Measurements from ENCODE around the gene HSD11B1. TPM values are rescaled to one million over a fixed set of nuclear protein-coding genes. Genes with fewer than 3 reads are reported as not detected.

The HSD11B1 gene
- total RNA-seq, 2 donors from 2014 or later = 9.3 to 29.1 TPM

GRCh38 chr1:209678981-209679539 is 25.6 kb upstream of the HSD11B1 start:
- H3K4me3 ChIP-seq = no peak overlapping the region
- no peaks in the 10 kb centered on the region for H3K36me3 ChIP-seq
- TF ChIP-seq POLR2A (IDR thresholded peaks at IDR 0.05) (no peak), POLR2AphosphoS5 (IDR thresholded peaks at IDR 0.05) (no peak)
- TF ChIP-seq, protein P1, sequence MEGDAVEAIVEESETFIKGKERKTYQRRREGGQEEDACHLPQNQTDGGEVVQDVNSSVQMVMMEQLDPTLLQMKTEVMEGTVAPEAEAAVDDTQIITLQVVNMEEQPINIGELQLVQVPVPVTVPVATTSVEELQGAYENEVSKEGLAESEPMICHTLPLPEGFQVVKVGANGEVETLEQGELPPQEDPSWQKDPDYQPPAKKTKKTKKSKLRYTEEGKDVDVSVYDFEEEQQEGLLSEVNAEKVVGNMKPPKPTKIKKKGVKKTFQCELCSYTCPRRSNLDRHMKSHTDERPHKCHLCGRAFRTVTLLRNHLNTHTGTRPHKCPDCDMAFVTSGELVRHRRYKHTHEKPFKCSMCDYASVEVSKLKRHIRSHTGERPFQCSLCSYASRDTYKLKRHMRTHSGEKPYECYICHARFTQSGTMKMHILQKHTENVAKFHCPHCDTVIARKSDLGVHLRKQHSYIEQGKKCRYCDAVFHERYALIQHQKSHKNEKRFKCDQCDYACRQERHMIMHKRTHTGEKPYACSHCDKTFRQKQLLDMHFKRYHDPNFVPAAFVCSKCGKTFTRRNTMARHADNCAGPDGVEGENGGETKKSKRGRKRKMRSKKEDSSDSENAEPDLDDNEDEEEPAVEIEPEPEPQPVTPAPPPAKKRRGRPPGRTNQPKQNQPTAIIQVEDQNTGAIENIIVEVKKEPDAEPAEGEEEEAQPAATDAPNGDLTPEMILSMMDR (IDR thresholded peaks at IDR 0.05) = no peak
- H3K27ac ChIP-seq = no peak overlapping the region
- H3K27me3 ChIP-seq (replicated peaks; ENCODE audit: insufficient read depth) = no peaks in the 10 kb centered on the region
- WGBS = 96% methylated on average over 4 of the region's 4 CpGs
- intact Hi-C loops (cut with DNase I) = no loop called here
- DNase-seq (ENCODE audit: low spot score) = no peak
- H3K4me1 ChIP-seq (replicated peaks) = no peaks in the 10 kb centered on the region
- no peaks in the 10 kb centered on the region for H3K9me3 ChIP-seq

DNA sequence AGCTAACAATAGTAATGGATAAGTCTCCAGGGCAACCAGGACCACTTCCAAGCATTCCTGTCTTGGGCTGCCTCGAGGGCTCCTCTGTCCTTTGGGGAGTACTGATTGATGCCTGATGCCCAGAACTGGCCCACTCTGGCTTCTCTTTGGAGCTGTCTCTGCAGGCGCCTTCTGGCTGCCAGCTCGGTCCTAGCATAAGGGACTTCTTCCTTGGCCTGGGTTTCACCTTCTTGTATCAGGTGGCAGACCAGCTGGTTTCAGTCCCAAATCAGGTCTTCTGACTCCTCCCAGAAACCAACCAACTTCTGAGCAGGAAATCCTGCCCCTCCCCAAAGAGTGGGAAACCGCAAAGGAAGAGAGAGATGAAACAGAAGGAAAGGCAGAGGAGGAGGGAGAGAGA is 18.8 kb upstream of the HSD11B1 start:
- TF ChIP-seq, protein P1 (IDR thresholded peaks at IDR 0.05) = no peak
- TF ChIP-seq POLR2A (IDR thresholded peaks at IDR 0.05) = no peak
- no peak for TF ChIP-seq POLR2AphosphoS5 (IDR thresholded peaks at IDR 0.05)
- intact Hi-C loops (cut with DNase I) = no loop called here
- 58% methylated on average over 4 of the region's 4 CpGs for WGBS
- no peak overlapping the region for H3K4me3 ChIP-seq
- no peaks in the 10 kb centered on the region for H3K4me1 ChIP-seq (replicated peaks)
- no peaks in the 10 kb centered on the region for H3K36me3 ChIP-seq
- no peaks in the 10 kb centered on the region for H3K27me3 ChIP-seq (replicated peaks; ENCODE audit: insufficient read depth)
- H3K9me3 ChIP-seq = no peaks in the 10 kb centered on the region
- no peak for DNase-seq (ENCODE audit: low spot score)
- no peak overlapping the region for H3K27ac ChIP-seq

- H3K4me3 ChIP-seq = no peak overlapping the region
- no peak for TF ChIP-seq POLR2AphosphoS5 (IDR thresholded peaks at IDR 0.05)
- TF ChIP-seq, protein P1 (IDR thresholded peaks at IDR 0.05) = no peak
- no peak for TF ChIP-seq POLR2A (IDR thresholded peaks at IDR 0.05)
- no peak for DNase-seq (ENCODE audit: low spot score)
- intact Hi-C loops (cut with DNase I) = no loop called here
- H3K36me3 ChIP-seq = no peaks in the 10 kb centered on the region
- no peaks in the 10 kb centered on the region for H3K9me3 ChIP-seq
- H3K27ac ChIP-seq = no peak overlapping the region
- no peaks in the 10 kb centered on the region for H3K4me1 ChIP-seq (replicated peaks)
- WGBS = 67% methylated on average over 4 of the region's 4 CpGs
- H3K27me3 ChIP-seq (replicated peaks; ENCODE audit: insufficient read depth) = no peaks in the 10 kb centered on the region
Observed at GRCh38 chr1:209686322-209686721, 18.3 kb upstream of the HSD11B1 start.

GRCh38 chr1:209688746-209689234 is 15.9 kb upstream of the HSD11B1 start:
- Histone ChIP-seq H3K27ac (no peak overlapping the region), H3K36me3 (no peaks in the 10 kb centered on the region), H3K9me3 (no peaks in the 10 kb centered on the region), H3K27me3 (replicated peaks; ENCODE audit: insufficient read depth) (no peaks in the 10 kb centered on the region), H3K4me3 (no peak overlapping the region), H3K4me1 (replicated peaks) (no peaks in the 10 kb centered on the region)
- 55% methylated on average over 1 of the region's 1 CpG for WGBS
- TF ChIP-seq, protein P1 (IDR thresholded peaks at IDR 0.05) = no peak
- TF ChIP-seq POLR2AphosphoS5 (IDR thresholded peaks at IDR 0.05) (no peak), POLR2A (IDR thresholded peaks at IDR 0.05) (no peak)
- intact Hi-C loops (cut with DNase I) = no loop called here
- DNase-seq (ENCODE audit: low spot score) = no peak

DNA sequence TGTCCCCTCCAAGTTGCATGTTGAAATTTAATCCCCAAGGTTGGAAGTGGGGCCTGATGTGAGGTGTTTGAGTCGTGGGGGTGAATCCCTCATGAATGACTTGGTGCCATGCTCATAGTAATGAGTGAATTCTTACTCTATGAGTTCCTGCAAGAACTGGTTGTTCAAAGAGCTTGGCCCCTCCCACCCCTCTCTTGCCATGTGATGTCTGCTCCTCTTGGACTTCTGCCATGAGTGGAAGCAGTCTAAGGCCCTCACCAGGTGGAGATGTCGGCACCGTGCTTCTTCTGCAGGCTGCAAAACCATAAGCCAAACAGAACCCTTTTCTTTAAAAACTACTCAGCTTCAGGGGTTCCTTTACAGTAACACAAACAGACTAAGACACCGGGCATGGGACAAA is 15.2 kb upstream of the HSD11B1 start:
- Histone ChIP-seq H3K9me3 (no peaks in the 10 kb centered on the region), H3K27ac (no peak overlapping the region), H3K27me3 (replicated peaks; ENCODE audit: insufficient read depth) (no peaks in the 10 kb centered on the region), H3K4me1 (replicated peaks) (no peaks in the 10 kb centered on the region), H3K36me3 (no peaks in the 10 kb centered on the region), H3K4me3 (no peak overlapping the region)
- intact Hi-C loops (cut with DNase I) = no loop called here
- TF ChIP-seq, protein P1 (IDR thresholded peaks at IDR 0.05) = no peak
- TF ChIP-seq POLR2AphosphoS5 (IDR thresholded peaks at IDR 0.05) = no peak
- TF ChIP-seq POLR2A (IDR thresholded peaks at IDR 0.05) = no peak
- DNase-seq (ENCODE audit: low spot score) = no peak
- WGBS = 79% methylated on average over 4 of the region's 4 CpGs
